ENCODE data around the gene NPAS3. TPM values are rescaled to one million over a fixed set of nuclear protein-coding genes. Genes with fewer than 3 reads are reported as not detected.

The NPAS3 gene
- total and polyA plus RNA-seq, 2 of the 13 experiments (the other 11 are each of a cell fraction or from before 2014, with no cell fraction given): not detected

DNA sequence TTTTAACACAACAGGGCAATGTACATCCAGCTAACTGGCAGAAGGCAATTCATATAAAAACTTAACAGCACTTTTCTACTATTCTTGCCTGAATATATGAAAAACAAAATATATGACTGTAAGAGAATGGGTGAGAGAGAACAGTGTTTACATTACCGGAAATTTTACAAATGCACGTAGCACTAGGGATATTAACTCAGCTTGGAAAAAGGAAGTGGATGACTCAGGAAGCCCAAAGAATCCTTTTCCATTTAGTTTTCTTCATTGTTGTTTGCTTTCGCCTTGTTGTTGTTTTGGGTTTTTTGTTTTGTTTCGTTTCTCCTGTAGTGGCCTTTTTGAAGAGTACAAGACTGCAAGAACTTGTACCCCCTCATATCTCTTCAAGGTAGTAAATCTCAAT lies 716.7 kb downstream of the NPAS3 start:
- FAIRE-seq: no peak
- H3K79me2 ChIP-seq (ENCODE audit: insufficient read depth, low read length): no peaks in the 10 kb centered on the region
- H2AFZ ChIP-seq (ENCODE audit: low read length): no peak overlapping the region
- TF ChIP-seq, protein P1, sequence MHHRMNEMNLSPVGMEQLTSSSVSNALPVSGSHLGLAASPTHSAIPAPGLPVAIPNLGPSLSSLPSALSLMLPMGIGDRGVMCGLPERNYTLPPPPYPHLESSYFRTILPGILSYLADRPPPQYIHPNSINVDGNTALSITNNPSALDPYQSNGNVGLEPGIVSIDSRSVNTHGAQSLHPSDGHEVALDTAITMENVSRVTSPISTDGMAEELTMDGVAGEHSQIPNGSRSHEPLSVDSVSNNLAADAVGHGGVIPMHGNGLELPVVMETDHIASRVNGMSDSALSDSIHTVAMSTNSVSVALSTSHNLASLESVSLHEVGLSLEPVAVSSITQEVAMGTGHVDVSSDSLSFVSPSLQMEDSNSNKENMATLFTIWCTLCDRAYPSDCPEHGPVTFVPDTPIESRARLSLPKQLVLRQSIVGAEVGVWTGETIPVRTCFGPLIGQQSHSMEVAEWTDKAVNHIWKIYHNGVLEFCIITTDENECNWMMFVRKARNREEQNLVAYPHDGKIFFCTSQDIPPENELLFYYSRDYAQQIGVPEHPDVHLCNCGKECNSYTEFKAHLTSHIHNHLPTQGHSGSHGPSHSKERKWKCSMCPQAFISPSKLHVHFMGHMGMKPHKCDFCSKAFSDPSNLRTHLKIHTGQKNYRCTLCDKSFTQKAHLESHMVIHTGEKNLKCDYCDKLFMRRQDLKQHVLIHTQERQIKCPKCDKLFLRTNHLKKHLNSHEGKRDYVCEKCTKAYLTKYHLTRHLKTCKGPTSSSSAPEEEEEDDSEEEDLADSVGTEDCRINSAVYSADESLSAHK (CRISPR knock-in tag; IDR thresholded peaks at IDR 0.05; ENCODE audit: borderline replicate concordance): no peak
- no peak for TF ChIP-seq ISL2 (CRISPR knock-in tag; IDR thresholded peaks at IDR 0.05)
- TF ChIP-seq RBFOX2 (IDR thresholded peaks at IDR 0.05; ENCODE audit: low read depth, low read length): no peak
- no peak for TF ChIP-seq PHF5A (CRISPR knock-in tag; IDR thresholded peaks at IDR 0.05; ENCODE audit: low read depth, unreplicated experiment)
- H3K36me3 ChIP-seq (replicated peaks in 1 of 2; ENCODE audit: control insufficient read depth in 1 of 2, insufficient read depth in 2 of 2, low read length in 2 of 2): no peaks in the 10 kb centered on the region
- in situ Hi-C loops (cut with HindIII; ENCODE audit: extremely low pct_ligation_motif_present, low pct_unique_long_range_greater_than_20kb): no loop called here
- ChIA-PET POLR2A (no interaction called here), CTCF (ENCODE audit: low intra/inter-chr PET ratio, low total read pairs) (no interaction called here)
- no peak overlapping the region for H3K4me2 ChIP-seq (ENCODE audit: low read depth, low read length)
- 4% methylated on average over 4 of the region's 4 CpGs for WGBS (ENCODE audit: low lambda C conversion rate)
- intact Hi-C loops (cut with micrococcal nuclease; ENCODE audit: unreplicated experiment): no loop called here
- no peak overlapping the region for H3K4me3 ChIP-seq (replicated peaks in 1 of 3; ENCODE audit: insufficient read depth in 1 of 3, low read depth in 2 of 3, low read length in 3 of 3)
- H4K20me1 ChIP-seq (ENCODE audit: insufficient read depth, low read length): no peaks in the 10 kb centered on the region
- no peak for ATAC-seq
- DNase-seq (ENCODE audit: low spot score): no peak
- H3K9ac ChIP-seq (ENCODE audit: insufficient read depth, low read depth, low read length): no peak overlapping the region
- no peaks in the 10 kb centered on the region for H3K27me3 ChIP-seq (ENCODE audit: control insufficient read depth in 1 of 2, insufficient read depth in 2 of 2, low read length in 2 of 2)
- H3K9me3 ChIP-seq (ENCODE audit: low read length): no peaks in the 10 kb centered on the region
- no peak overlapping the region for H3K27ac ChIP-seq (ENCODE audit: extremely low read length, insufficient read depth, low read length)
- no peaks in the 10 kb centered on the region for H3K4me1 ChIP-seq (ENCODE audit: insufficient read depth, low read length)
- BruUV-seq (replicated peaks): no TSS peak

DNA sequence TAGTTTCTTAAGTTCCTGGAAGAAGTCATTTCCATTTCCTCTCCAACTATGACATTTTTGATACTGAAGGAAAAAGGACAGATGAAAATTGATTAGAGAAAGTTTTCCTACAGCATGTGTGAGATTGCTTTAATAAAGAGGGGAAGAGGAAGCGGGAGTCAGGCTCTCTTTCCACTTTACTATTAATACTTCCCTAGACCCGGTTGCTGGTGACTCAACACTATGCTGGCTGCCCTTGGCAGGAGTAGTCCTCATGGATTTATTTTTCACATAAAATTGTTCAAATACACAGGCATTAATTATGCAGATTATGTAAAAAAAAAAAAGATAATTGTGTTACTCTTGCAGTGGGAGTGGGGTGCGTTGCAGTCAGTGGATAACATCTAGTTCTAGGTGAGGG lies 718.8 kb downstream of the NPAS3 start:
- ChIA-PET POLR2A (no interaction called here), CTCF (ENCODE audit: low intra/inter-chr PET ratio, low total read pairs) (no interaction called here)
- H3K79me2 ChIP-seq (ENCODE audit: insufficient read depth, low read length): no peaks in the 10 kb centered on the region
- FAIRE-seq: no peak
- no peak overlapping the region for H3K4me2 ChIP-seq (ENCODE audit: low read depth, low read length)
- in situ Hi-C loops (cut with HindIII; ENCODE audit: extremely low pct_ligation_motif_present, low pct_unique_long_range_greater_than_20kb): no loop called here
- H3K4me1 ChIP-seq (ENCODE audit: insufficient read depth, low read length): no peaks in the 10 kb centered on the region
- no peak overlapping the region for H3K9ac ChIP-seq (ENCODE audit: insufficient read depth, low read depth, low read length)
- DNase-seq (ENCODE audit: low spot score): no peak
- no peak overlapping the region for H3K27ac ChIP-seq (ENCODE audit: extremely low read length, insufficient read depth, low read length)
- H2AFZ ChIP-seq (ENCODE audit: low read length): no peak overlapping the region
- H3K4me3 ChIP-seq (replicated peaks in 1 of 3; ENCODE audit: insufficient read depth in 1 of 3, low read depth in 2 of 3, low read length in 3 of 3): no peak overlapping the region
- no peaks in the 10 kb centered on the region for H4K20me1 ChIP-seq (ENCODE audit: insufficient read depth, low read length)
- intact Hi-C loops (cut with micrococcal nuclease; ENCODE audit: unreplicated experiment): no loop called here
- H3K9me3 ChIP-seq (ENCODE audit: low read length): no peaks in the 10 kb centered on the region
- H3K36me3 ChIP-seq (replicated peaks in 1 of 2; ENCODE audit: control insufficient read depth in 1 of 2, insufficient read depth in 2 of 2, low read length in 2 of 2): no peaks in the 10 kb centered on the region
- no TSS peak for BruUV-seq (replicated peaks)
- H3K27me3 ChIP-seq (ENCODE audit: control insufficient read depth in 1 of 2, insufficient read depth in 2 of 2, low read length in 2 of 2): no peaks in the 10 kb centered on the region
- no peak for ATAC-seq
- WGBS (ENCODE audit: low lambda C conversion rate): 5% methylated on average over 3 of the region's 3 CpGs
- TF ChIP-seq ZNF619 (CRISPR knock-in tag; IDR thresholded peaks at IDR 0.05): no peak
- no peak for TF ChIP-seq ZNF263 (CRISPR knock-in tag; IDR thresholded peaks at IDR 0.05)
- no peak for TF ChIP-seq SRSF1 (optimal IDR thresholded peaks at IDR 0.05; ENCODE audit: low read depth, low read length)
- TF ChIP-seq ZNF710 (CRISPR knock-in tag; IDR thresholded peaks at IDR 0.05; ENCODE audit: borderline replicate concordance): no peak
- no peak for TF ChIP-seq POLR2G (IDR thresholded peaks at IDR 0.05; ENCODE audit: low read depth, low read length)
- no peak for TF ChIP-seq THAP8 (CRISPR knock-in tag; IDR thresholded peaks at IDR 0.05; ENCODE audit: borderline replicate concordance)
- TF ChIP-seq ZNF598 (CRISPR knock-in tag; IDR thresholded peaks at IDR 0.05; ENCODE audit: borderline replicate concordance): no peak
- TF ChIP-seq, protein P2, sequence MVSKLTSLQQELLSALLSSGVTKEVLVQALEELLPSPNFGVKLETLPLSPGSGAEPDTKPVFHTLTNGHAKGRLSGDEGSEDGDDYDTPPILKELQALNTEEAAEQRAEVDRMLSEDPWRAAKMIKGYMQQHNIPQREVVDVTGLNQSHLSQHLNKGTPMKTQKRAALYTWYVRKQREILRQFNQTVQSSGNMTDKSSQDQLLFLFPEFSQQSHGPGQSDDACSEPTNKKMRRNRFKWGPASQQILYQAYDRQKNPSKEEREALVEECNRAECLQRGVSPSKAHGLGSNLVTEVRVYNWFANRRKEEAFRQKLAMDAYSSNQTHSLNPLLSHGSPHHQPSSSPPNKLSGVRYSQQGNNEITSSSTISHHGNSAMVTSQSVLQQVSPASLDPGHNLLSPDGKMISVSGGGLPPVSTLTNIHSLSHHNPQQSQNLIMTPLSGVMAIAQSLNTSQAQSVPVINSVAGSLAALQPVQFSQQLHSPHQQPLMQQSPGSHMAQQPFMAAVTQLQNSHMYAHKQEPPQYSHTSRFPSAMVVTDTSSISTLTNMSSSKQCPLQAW (CRISPR knock-in tag; IDR thresholded peaks at IDR 0.05): no peak
- TF ChIP-seq ZNF138 (CRISPR knock-in tag; IDR thresholded peaks at IDR 0.05; ENCODE audit: low read depth): no peak

Measured in HepG2 (cell line).